K562 treated with DMSO at 1 percent for 4 hours (cell line): ENCODE measurements around the gene ARHGEF35. TPM values are rescaled to one million over a fixed set of nuclear protein-coding genes. Genes with fewer than 3 reads are reported as not detected.

Source experiments
- total RNA-seq: library from RNA; unstranded; fragments of 300-600 nt; gene quantifications from 2 replicates; pipeline ENCODE4 v1.2.3, GENCODE V29; 2022; ENCODE audit not compliant: insufficient read depth

ARHGEF35 gene
- total RNA-seq = not detected in 2 replicates

DNA sequence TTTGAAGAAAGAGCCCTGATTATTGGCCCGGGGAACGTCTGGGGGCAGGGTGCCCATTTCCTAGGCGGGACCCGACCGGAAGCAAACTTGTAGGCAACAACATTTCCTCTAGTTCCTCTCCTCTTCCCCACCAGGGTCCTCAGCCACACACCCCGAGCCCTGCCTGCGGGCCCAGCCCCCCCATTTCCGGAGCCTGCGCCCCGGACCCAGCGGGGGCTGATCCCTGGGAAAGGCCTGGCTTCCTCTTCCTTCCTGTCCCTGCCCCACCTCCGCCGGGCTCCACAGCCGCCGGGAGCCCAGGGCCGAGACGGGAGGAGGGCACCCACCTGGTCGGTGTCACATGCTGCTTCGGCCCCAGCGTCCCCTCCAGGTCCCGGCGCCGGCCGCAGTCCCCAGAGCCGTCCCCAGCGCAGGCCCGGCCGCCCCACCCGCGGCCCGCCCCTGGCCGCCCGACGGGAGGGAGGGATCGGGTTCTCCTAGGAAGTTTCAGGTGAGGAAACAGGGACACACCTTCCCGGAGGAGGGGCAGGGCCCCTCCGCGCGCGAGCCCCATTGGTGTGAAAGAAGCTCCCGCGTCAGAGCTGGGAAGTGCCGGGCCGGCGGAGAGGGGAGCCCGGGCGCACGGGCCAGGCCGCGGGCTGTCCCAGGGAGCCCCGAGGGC lies at the start of gene ARHGEF35:
Gene ARHGEF35 (minus strand): TSS at position 622 of the 661 bp plus-strand sequence. CDS start 7,450 bp downstream, outside the sequence.

DNA sequence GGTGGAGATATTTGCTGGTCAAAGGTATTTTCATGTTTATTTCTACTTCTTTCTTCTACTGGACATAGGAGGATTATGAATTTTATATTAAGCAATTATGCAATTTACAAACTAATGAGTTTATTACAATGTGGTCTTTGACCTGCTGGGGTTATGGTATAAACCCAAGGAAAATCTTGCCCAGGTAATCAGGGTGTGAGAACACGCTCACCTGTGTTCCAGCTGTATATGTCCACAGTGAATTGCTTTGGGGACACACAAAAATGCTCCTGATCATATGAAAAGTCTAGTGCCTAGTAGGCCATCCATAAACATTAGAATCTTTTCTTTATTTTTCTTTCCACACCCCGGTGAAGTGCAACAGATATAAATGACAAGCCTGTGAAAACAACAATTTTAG lies 43.7 kb upstream of the ARHGEF35 start, which contains the start of gene OR2A42:
Gene OR2A42 (minus strand): TSS at position 241 of the 400 bp plus-strand sequence. CDS start 6,762 bp downstream, outside the sequence.

GRCh38 chr7:144183166-144183565 lies 12.5 kb downstream of the ARHGEF35 start, which contains the start of gene CTAGE4:
Gene CTAGE4, plus strand, starts transcription at chr7:144183466. Its CDS starts 38 bp downstream, at chr7:144183504.

Other genes with a start within 250 kb of the ARHGEF35 start
- not detected in 2 replicates for gene OR2F1, start 241.0 kb downstream of the ARHGEF35 start, total RNA-seq
- not detected in 2 replicates for gene OR6B1, start 195.5 kb downstream of the ARHGEF35 start, total RNA-seq
- gene OR2A5, start 146.9 kb downstream of the ARHGEF35 start, total RNA-seq = not detected in 2 replicates
- gene OR2A25, start 126.0 kb downstream of the ARHGEF35 start, total RNA-seq = not detected in 2 replicates
- not detected in 2 replicates for gene OR2A12, start 109.6 kb downstream of the ARHGEF35 start, total RNA-seq
- gene OR2A2, start 86.2 kb downstream of the ARHGEF35 start, total RNA-seq = not detected in 2 replicates
- gene OR2A14, start 72.7 kb downstream of the ARHGEF35 start, total RNA-seq = not detected in 2 replicates
- gene CTAGE4, start 12.4 kb downstream of the ARHGEF35 start, total RNA-seq = not detected in 2 replicates
- not detected in 2 replicates for gene OR2A42, start 43.8 kb upstream of the ARHGEF35 start, total RNA-seq
- gene OR2A7, start 69.0 kb upstream of the ARHGEF35 start, total RNA-seq = not detected in 2 replicates
- not detected in 2 replicates for gene CTAGE8, start 73.5 kb upstream of the ARHGEF35 start, total RNA-seq
- gene OR2A1, start 116.6 kb upstream of the ARHGEF35 start, total RNA-seq = not detected in 2 replicates
- gene ARHGEF5, start 159.6 kb upstream of the ARHGEF35 start, total RNA-seq = not detected in 2 replicates
- not detected in 2 replicates for gene NOBOX, start 207.9 kb upstream of the ARHGEF35 start, total RNA-seq